GM10248 (cell line): Measurements from ENCODE around the gene KLHL18.

Source experiments
- CTCF ChIA-PET: fragments of 300-600 bp; sonication (Branson Sonifier 250); formaldehyde crosslinking; extraction: SDS; loops from one replicate; lab custom pipeline; 2021; ENCODE audit warnings: antibody characterized with exemption; lab: Yijun Ruan, JAX
- POLR2A ChIA-PET: fragments of 350-650 bp; sonication (Branson Sonifier 250); formaldehyde crosslinking; extraction: SDS; loops from one replicate; lab custom pipeline; 2020; ENCODE audit warnings: antibody characterized with exemption; lab: Yijun Ruan, JAX
- DNase-seq: peaks from one replicate; pipeline ENCODE4 v3.0.0; 2012; ENCODE audit errors: extremely low spot score
- TF ChIP-seq, protein P1 (sequence below): IDR thresholded peaks from 2 replicates; pipeline ENCODE4 v1.5.1; 2012; ENCODE audit warnings: mild to moderate bottlenecking, low read depth; ENCODE audit errors: extremely low read depth, missing control alignments, control extremely low read depth

The KLHL18 gene

DNA sequence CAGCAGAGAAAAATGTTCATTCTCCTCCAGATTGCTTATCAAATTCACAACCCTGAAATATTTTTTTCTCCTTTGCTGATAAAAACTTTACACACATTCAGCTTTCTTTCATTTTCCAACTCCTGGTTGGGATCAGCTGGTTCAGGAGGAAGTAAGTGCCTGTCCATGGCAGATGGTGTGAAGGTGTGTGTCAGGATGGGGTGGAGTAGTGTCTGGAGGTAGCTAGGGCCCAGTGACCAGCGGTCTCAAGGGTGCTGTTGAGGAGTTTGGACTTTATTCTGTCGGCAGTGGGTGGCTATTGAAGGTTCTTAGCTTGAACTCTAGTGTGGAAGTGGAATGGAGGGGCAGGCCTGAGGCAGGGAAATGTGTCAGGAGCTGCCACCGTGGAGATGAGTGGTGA, 51.2 kb downstream of the KLHL18 start:
- TF ChIP-seq, protein P1, sequence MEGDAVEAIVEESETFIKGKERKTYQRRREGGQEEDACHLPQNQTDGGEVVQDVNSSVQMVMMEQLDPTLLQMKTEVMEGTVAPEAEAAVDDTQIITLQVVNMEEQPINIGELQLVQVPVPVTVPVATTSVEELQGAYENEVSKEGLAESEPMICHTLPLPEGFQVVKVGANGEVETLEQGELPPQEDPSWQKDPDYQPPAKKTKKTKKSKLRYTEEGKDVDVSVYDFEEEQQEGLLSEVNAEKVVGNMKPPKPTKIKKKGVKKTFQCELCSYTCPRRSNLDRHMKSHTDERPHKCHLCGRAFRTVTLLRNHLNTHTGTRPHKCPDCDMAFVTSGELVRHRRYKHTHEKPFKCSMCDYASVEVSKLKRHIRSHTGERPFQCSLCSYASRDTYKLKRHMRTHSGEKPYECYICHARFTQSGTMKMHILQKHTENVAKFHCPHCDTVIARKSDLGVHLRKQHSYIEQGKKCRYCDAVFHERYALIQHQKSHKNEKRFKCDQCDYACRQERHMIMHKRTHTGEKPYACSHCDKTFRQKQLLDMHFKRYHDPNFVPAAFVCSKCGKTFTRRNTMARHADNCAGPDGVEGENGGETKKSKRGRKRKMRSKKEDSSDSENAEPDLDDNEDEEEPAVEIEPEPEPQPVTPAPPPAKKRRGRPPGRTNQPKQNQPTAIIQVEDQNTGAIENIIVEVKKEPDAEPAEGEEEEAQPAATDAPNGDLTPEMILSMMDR = no peak
- ChIA-PET POLR2A (no interaction called here), CTCF (interaction anchor here (1.0 to 2.5 kb wide), 2 partner anchors 9 to 20 kb away, joined by 3 to 14 read pairs; no protein-coding TSS in a partner anchor)
- DNase-seq = no peak

DNA sequence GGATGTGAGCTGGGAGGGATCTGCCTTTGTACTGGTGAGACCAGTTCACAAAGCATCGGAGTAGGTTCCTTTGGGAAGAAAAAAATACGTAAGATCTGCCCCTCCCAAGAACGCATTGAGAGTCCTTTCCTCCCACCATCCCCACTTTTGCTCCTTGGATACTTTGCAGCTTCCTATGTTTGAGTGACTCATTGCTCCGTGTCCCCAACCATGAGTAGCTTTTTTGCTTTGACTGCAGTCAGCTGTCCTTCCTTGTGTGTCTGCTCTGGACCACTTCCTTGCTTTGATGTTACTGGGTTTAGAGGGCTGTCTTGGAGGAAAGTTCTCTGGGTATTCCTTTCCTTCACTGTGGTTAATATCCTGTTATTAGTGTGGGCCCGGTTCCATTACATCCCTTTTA, 54.9 kb downstream of the KLHL18 start:
- ChIA-PET POLR2A (no interaction called here), CTCF (interaction anchor here (3.0 kb wide), 1 partner anchor 14 kb away, joined by 20 read pairs; no protein-coding TSS in a partner anchor)
- no peak for DNase-seq
- TF ChIP-seq, protein P1 = no peak

DNA sequence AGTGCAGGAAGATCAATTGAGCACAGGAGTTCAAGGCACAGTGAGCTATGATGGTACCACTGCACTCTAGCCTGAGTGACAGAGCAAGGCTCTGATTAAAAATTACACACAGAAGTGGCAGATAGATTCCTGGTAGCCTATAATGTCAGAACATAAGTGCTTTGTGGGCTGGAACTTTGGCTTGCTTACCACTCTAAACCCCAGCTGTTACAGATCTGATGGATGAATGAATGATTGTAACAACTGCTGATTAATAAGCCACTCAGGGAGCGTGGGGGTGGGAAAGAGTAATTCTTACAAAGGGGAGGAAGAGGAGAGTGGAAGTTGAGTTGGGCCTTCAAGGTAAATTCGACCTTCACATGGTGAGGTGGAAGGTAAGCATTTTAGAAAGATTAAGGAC, 57.2 kb downstream of the KLHL18 start:
- TF ChIP-seq, protein P1 = no peak
- POLR2A ChIA-PET = no interaction called here
- DNase-seq = no peak
- CTCF ChIA-PET = interaction anchor here (1.2 to 3.0 kb wide), 3 partner anchors 12 to 17 kb away, joined by 4 to 14 read pairs (median 5); no protein-coding TSS in a partner anchor

DNA sequence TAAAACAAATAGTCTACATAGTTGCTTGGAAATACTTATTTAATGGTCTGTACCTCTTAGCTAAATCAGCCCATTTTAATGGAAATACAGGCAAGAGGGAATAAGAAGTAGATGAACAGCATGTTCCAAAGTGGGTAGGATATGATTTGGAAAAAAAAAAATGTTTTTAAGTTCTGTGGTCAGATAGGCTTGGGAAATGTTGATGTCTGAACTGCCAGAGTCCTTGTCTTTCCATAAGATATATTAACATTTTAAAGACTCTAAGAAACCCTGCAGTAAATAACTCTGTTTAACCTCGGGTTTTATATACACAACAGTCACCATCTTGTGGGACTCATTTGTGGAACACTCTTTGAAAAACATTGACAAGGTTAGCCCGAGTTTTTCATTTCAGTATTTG, 58.1 kb downstream of the KLHL18 start:
- TF ChIP-seq, protein P1 = no peak
- DNase-seq = no peak
- ChIA-PET CTCF (interaction anchor here (2.2 to 3.0 kb wide), 2 partner anchors 13 to 17 kb away, joined by 5 to 14 read pairs; no protein-coding TSS in a partner anchor), POLR2A (no interaction called here)

DNA sequence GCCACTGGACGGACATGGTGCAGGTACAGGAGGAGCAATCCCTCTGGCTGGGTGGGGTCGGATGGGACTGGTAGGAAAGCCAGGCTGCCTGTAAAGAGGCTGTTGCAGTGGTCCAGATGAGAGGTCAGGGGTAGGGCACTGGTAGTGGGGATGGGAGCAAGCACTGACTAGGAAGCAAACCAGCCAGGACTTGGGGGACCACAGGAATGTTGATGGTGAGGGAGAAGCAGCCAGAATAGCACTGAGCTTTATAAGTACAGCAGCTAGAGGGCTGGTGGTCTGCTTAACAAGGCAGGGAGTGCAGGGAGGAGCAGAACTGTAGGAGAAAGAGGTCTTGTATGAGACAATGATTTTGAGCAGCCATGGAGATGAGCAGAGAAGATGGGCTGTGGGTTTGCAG, 59.4 kb downstream of the KLHL18 start:
- POLR2A ChIA-PET = interaction anchor here (0.7 kb wide), 1 partner anchor 11 kb away, joined by 6 read pairs; no protein-coding TSS in a partner anchor
- no peak for DNase-seq
- TF ChIP-seq, protein P1 = no peak
- CTCF ChIA-PET = interaction anchor here (1.1 to 3.0 kb wide), 4 partner anchors 14 to 28 kb away, joined by 4 to 14 read pairs (median 6); no protein-coding TSS in a partner anchor

DNA sequence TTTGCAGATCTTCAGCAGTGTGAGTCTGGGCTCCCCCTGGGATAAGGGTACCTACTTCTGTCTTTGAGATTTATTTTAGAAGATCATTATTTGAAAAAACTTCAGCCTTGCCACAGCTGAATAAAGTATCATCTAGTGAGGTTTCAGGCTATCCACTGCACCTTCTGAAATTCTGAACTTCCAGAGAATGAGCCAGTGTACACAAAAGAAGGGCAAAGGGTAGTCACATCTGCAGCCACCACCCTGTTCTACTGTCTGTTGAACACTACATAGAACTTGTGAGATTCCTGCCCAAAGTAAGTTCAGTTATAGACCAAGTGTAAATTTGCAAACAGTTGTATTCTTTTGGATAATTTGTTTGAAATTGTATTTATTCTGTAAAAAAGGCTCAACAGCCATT, 60.1 kb downstream of the KLHL18 start:
- TF ChIP-seq, protein P1 = no peak
- CTCF ChIA-PET = interaction anchor here (0.7 to 2.1 kb wide), 5 partner anchors 19 to 93 kb away, joined by 4 to 8 read pairs (median 4); no protein-coding TSS in a partner anchor
- no peak for DNase-seq
- POLR2A ChIA-PET = no interaction called here
